Measurements from ENCODE around the gene GPR39. TPM values are rescaled to one million over a fixed set of nuclear protein-coding genes. Genes with fewer than 3 reads are reported as not detected.

Gene GPR39
- total and polyA plus RNA-seq, 2 donors (not counting 1 experiment from before 2014, with no cell fraction given): not detected

- no peak overlapping the region for H3K27ac Mint-ChIP-seq
- H3K9me3 Mint-ChIP-seq (ENCODE audit: insufficient read depth): peaks cover 6% of the 10 kb centered on the region
- H3K27ac ChIP-seq (ENCODE audit: low read length in 2 of 2): no peak overlapping the region
- H2AFZ ChIP-seq (ENCODE audit: insufficient read depth, low read depth, low read length, poor library complexity, severe bottlenecking): no peak overlapping the region
- H3K9ac ChIP-seq (ENCODE audit: low read length): no peak overlapping the region
- H3K4me1 Mint-ChIP-seq: no peaks in the 10 kb centered on the region
- H3K4me2 ChIP-seq (replicated peaks; ENCODE audit: low read depth, low read length, poor library complexity, severe bottlenecking): no peak overlapping the region
- H3K9me3 ChIP-seq (ENCODE audit: control extremely low read depth in 1 of 3, control insufficient read depth in 2 of 3, insufficient read depth in 1 of 3, low read length in 2 of 3): peaks cover 0 to 4% (median 0%) of the 10 kb centered on the region in 3 donors
- no peaks in the 10 kb centered on the region for H3K27me3 Mint-ChIP-seq
- DNase-seq (no peak), ATAC-seq (ENCODE audit: low read depth) (no peak)
- TF ChIP-seq EZH2 (IDR thresholded peaks at IDR 0.05; ENCODE audit: borderline replicate concordance, insufficient read depth, low read depth, low read length, poor library complexity, severe bottlenecking) (no peak), CTCF (IDR thresholded peaks at IDR 0.05) (no peak)
- no CpG with 5 or more reads among the region's 2 CpGs for WGBS (ENCODE audit: insufficient coverage)
- H4K20me1 ChIP-seq (ENCODE audit: control insufficient read depth, insufficient read depth, low read length, poor library complexity, severe bottlenecking): no peaks in the 10 kb centered on the region
- H3K36me3 ChIP-seq (replicated peaks in 1 of 2; ENCODE audit: control extremely low read depth in 1 of 2, control insufficient read depth in 1 of 2, extremely low read depth in 1 of 2, insufficient read depth in 2 of 2, low read length in 1 of 2): no peaks in the 10 kb centered on the region
- POLR2A ChIA-PET: no interaction called here
- no peak overlapping the region for H3K4me3 Mint-ChIP-seq
- H3K27me3 ChIP-seq (replicated peaks in 1 of 4; ENCODE audit: control extremely low read depth in 1 of 4, control insufficient read depth in 3 of 4, insufficient read depth in 4 of 4, low read length in 3 of 4): no peaks in the 10 kb centered on the region
- H3K4me3 ChIP-seq (ENCODE audit: control extremely low read depth in 1 of 5, extremely low read depth in 1 of 5, insufficient read depth in 1 of 5, low read depth in 2 of 5, low read length in 4 of 5): no peak overlapping the region
- H3K79me2 ChIP-seq (ENCODE audit: control insufficient read depth, insufficient read depth, low read length): no peaks in the 10 kb centered on the region
- CTCF ChIA-PET: no interaction called here
- no peaks in the 10 kb centered on the region for H3K4me1 ChIP-seq (ENCODE audit: control insufficient read depth in 2 of 2, insufficient read depth in 2 of 2, low read length in 2 of 2)
- intact Hi-C loops (cut with micrococcal nuclease): no loop called here
These were observed 61.4 kb downstream of the GPR39 start for GRCh38 chr2:132477962-132478361.

DNA sequence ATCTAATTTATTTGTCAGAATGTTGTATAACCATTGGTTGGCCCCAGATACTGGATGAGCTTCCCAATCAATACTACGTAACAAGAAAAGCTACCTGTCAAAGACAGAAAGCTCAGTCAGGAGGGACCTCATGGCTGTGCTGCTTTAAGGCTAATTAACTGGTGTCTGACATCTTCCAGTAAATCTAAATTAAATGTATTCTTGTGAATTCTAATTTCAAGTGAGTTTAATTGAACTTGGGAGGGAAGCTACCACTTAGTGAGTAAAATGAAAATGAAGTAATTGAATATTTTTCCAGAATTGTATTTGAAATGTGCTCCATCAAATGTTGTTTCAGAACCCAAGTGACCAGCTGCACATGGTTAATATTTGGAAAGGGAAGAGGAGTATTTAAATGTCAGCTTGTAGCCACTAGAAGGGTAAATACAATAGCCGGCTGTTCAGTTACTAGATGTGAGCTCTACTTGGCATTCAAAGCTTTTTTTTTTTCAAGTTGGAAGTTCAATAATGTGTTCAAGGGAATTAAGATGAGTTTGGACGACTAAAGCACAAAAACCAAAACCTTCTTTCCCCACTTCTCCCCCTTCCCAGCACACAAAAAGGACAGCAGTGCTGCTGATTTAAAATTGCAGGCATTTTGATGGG is 62.0 kb downstream of the GPR39 start:
- Histone ChIP-seq H3K4me1 (ENCODE audit: control insufficient read depth in 2 of 2, insufficient read depth in 2 of 2, low read length in 2 of 2) (no peaks in the 10 kb centered on the region), H2AFZ (ENCODE audit: insufficient read depth, low read depth, low read length, poor library complexity, severe bottlenecking) (no peak overlapping the region), H3K79me2 (ENCODE audit: control insufficient read depth, insufficient read depth, low read length) (no peaks in the 10 kb centered on the region), H3K4me2 (replicated peaks; ENCODE audit: low read depth, low read length, poor library complexity, severe bottlenecking) (no peak overlapping the region), H3K36me3 (replicated peaks in 1 of 2; ENCODE audit: control extremely low read depth in 1 of 2, control insufficient read depth in 1 of 2, extremely low read depth in 1 of 2, insufficient read depth in 2 of 2, low read length in 1 of 2) (no peaks in the 10 kb centered on the region), H3K9me3 (ENCODE audit: control extremely low read depth in 1 of 3, control insufficient read depth in 2 of 3, insufficient read depth in 1 of 3, low read length in 2 of 3) (peaks cover 0 to 4% (median 0%) of the 10 kb centered on the region in 3 donors), H3K4me3 (ENCODE audit: control extremely low read depth in 1 of 5, extremely low read depth in 1 of 5, insufficient read depth in 1 of 5, low read depth in 2 of 5, low read length in 4 of 5) (no peak overlapping the region), H4K20me1 (ENCODE audit: control insufficient read depth, insufficient read depth, low read length, poor library complexity, severe bottlenecking) (no peaks in the 10 kb centered on the region), H3K9ac (ENCODE audit: low read length) (no peak overlapping the region), H3K27ac (ENCODE audit: low read length in 2 of 2) (no peak overlapping the region), H3K27me3 (replicated peaks in 1 of 4; ENCODE audit: control extremely low read depth in 1 of 4, control insufficient read depth in 3 of 4, insufficient read depth in 4 of 4, low read length in 3 of 4) (no peaks in the 10 kb centered on the region)
- Mint-ChIP-seq H3K4me1 (no peaks in the 10 kb centered on the region), H3K27ac (no peak overlapping the region), H3K9me3 (ENCODE audit: insufficient read depth) (peaks cover 6% of the 10 kb centered on the region), H3K4me3 (no peak overlapping the region), H3K27me3 (no peaks in the 10 kb centered on the region)
- POLR2A ChIA-PET: no interaction called here
- TF ChIP-seq CTCF (IDR thresholded peaks at IDR 0.05): no peak
- no peak for TF ChIP-seq EZH2 (IDR thresholded peaks at IDR 0.05; ENCODE audit: borderline replicate concordance, insufficient read depth, low read depth, low read length, poor library complexity, severe bottlenecking)
- no peak for ATAC-seq (ENCODE audit: low read depth)
- DNase-seq: no peak
- intact Hi-C loops (cut with micrococcal nuclease): no loop called here
- WGBS (ENCODE audit: insufficient coverage): 83% methylated on average over 1 of the region's 3 CpGs
- CTCF ChIA-PET: no interaction called here

All from B cell (primary cell).